ENCODE results near the gene NSMCE1.

GRCh38 chr16:27305839-27306442, 37.4 kb upstream of the NSMCE1 start:
- TF ChIP-seq CTCF (IDR thresholded peaks at IDR 0.05; ENCODE audit: borderline replicate concordance, extremely low read depth, low read length, poor library complexity, severe bottlenecking) (no peak), EZH2 (IDR thresholded peaks at IDR 0.05; ENCODE audit: borderline replicate concordance, low read depth, low read length, severe bottlenecking) (no peak)
